BJ (cell line): Measurements from ENCODE around the gene PUSL1. TPM values are rescaled to one million over a fixed set of nuclear protein-coding genes. Genes with fewer than 3 reads are reported as not detected.

Experiments
- CTCF ChIA-PET: fragments of 350-600 bp; formaldehyde crosslinking; extraction: SDS; loops from one replicate; lab custom pipeline; 2021; ENCODE audit warnings: antibody characterized with exemption, inconsistent platforms; lab: Yijun Ruan, JAX
- POLR2A ChIA-PET: fragments of 300-600 bp; sonication (Branson Sonifier 250); formaldehyde crosslinking; extraction: SDS; loops from one replicate; lab custom pipeline; 2021; ENCODE audit warnings: antibody characterized with exemption; lab: Charles Lee
- DNase-seq: peaks from one replicate; pipeline ENCODE4 v3.0.0-alpha.2; 2011; ENCODE audit warnings: low read depth
- H3K27me3 ChIP-seq: 2 replicates; pipeline ENCODE4 v1.6.0; 2011; ENCODE audit warnings: low read length; ENCODE audit not compliant: control insufficient read depth, insufficient read depth
- H3K36me3 ChIP-seq: 2 replicates; pipeline ENCODE4 v1.5.1; 2011; ENCODE audit warnings: low read length; ENCODE audit not compliant: control insufficient read depth, insufficient read depth
- H3K4me3 ChIP-seq: 2 replicates; pipeline ENCODE4 v1.5.1; 2011; ENCODE audit warnings: low read depth, mild to moderate bottlenecking, control low read depth, low read length
- polyA plus RNA-seq: library from polyadenylated mRNA; depleted of rRNA; stranded (reverse); fragments of >200 nt; gene quantifications from 2 replicates; pipeline ENCODE4 v1.2.3, GENCODE V29; 2011
- TF ChIP-seq, protein P1 (sequence below): IDR thresholded peaks from 2 replicates; pipeline ENCODE4 v1.5.1; 2011; ENCODE audit warnings: low read depth, mild to moderate bottlenecking, control low read depth, inconsistent platforms, low read length, moderate library complexity; ENCODE audit not compliant: insufficient read depth

Gene PUSL1
- polyA plus RNA-seq, 1 experiment: 18.2 TPM

DNA sequence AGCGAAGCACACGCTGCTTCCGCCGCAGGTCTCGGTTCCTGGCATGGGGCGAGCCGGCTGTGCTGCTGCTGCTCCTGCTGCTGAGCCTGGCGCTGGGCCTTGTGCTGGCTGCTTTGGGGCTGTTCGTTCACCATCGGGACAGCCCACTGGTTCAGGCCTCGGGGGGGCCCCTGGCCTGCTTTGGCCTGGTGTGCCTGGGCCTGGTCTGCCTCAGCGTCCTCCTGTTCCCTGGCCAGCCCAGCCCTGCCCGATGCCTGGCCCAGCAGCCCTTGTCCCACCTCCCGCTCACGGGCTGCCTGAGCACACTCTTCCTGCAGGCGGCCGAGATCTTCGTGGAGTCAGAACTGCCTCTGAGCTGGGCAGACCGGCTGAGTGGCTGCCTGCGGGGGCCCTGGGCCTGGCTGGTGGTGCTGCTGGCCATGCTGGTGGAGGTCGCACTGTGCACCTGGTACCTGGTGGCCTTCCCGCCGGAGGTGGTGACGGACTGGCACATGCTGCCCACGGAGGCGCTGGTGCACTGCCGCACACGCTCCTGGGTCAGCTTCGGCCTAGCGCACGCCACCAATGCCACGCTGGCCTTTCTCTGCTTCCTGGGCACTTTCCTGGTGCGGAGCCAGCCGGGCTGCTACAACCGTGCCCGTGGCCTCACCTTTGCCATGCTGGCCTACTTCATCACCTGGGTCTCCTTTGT is 25.3 kb downstream of the PUSL1 start:
- ChIA-PET CTCF (no interaction called here), POLR2A (no interaction called here)
- TF ChIP-seq, protein P1, sequence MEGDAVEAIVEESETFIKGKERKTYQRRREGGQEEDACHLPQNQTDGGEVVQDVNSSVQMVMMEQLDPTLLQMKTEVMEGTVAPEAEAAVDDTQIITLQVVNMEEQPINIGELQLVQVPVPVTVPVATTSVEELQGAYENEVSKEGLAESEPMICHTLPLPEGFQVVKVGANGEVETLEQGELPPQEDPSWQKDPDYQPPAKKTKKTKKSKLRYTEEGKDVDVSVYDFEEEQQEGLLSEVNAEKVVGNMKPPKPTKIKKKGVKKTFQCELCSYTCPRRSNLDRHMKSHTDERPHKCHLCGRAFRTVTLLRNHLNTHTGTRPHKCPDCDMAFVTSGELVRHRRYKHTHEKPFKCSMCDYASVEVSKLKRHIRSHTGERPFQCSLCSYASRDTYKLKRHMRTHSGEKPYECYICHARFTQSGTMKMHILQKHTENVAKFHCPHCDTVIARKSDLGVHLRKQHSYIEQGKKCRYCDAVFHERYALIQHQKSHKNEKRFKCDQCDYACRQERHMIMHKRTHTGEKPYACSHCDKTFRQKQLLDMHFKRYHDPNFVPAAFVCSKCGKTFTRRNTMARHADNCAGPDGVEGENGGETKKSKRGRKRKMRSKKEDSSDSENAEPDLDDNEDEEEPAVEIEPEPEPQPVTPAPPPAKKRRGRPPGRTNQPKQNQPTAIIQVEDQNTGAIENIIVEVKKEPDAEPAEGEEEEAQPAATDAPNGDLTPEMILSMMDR: no peak
- no peak for DNase-seq
- Histone ChIP-seq H3K4me3 (no peak overlapping the region), H3K36me3 (peaks cover 5% of the 10 kb centered on the region), H3K27me3 (no peaks in the 10 kb centered on the region)

DNA sequence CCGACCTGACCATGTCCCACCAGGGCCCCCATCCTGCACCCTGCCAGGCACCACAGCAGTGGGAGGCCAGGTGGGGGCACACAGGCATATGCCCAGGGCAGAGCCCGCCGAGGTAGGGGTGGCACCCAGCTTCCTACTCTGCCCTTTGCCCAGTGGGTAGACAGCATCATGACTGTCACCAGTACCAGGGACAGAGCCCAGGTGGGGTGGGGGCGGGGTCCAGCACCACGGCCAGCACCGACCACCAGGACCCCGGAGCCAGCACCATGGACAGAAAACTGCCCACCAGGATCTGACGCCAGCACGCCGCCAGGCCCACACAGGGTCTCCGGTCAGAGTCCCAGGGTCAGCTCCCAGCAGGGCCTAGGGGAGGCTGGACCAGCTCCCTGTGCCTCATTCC is 26.4 kb downstream of the PUSL1 start:
- Histone ChIP-seq H3K27me3 (no peaks in the 10 kb centered on the region), H3K4me3 (no peak overlapping the region), H3K36me3 (peaks cover 10% of the 10 kb centered on the region)
- ChIA-PET CTCF (interaction anchor here (1.0 to 2.7 kb wide), 2 partner anchors 12 to 212 kb away, joined by 3 to 13 read pairs; no protein-coding TSS in a partner anchor), POLR2A (no interaction called here)
- DNase-seq: no peak
- TF ChIP-seq, protein P1: no peak

DNA sequence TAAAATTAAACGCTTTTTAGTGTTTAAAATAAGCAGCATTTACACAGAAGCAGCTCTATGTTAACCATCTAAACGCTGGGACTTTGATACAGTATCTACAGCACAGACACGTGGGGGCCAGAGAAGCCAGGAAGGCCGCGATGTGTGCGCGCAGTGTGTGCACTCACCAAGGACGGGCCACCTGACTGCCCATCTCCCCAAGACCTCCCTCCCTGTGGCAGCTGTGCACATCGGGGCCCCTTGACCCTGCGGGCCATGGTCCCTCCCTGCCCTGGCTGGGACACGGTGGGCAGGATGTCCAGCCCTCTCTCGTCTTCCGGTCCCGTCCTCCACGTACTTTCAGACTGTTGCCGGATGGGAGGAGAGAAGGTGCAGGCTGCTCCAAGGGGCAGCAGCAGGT is 26.9 kb downstream of the PUSL1 start:
- TF ChIP-seq, protein P1: no peak
- no peaks in the 10 kb centered on the region for H3K27me3 ChIP-seq
- CTCF ChIA-PET: interaction anchor here (1.0 to 2.7 kb wide), 3 partner anchors 11 to 213 kb away, joined by 3 to 13 read pairs (median 6); no protein-coding TSS in a partner anchor
- no peak overlapping the region for H3K4me3 ChIP-seq
- DNase-seq: no peak
- H3K36me3 ChIP-seq: peaks cover 11% of the 10 kb centered on the region
- POLR2A ChIA-PET: no interaction called here

DNA sequence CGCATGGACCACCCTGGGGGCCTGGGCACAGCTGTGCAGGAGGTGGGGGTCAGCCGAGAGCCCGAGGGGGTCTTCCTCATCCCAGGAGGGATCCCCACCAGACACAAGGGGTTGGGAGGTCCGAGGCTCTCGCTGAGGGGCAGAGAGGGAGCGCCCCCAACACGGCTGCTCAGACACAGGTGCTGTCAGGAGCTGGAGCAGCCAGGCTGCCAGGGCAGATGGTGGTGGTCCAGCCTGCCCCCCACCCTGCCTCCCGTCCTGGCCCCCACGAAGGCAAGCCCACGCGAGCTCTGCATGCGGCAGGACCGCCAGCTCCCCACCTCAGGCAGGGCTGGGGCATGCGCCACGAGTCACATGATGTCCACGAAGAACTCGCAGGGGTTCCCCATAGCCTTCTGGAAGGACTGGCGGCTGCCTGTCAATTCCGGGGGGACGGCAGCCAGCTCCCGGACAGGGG is 27.4 kb downstream of the PUSL1 start:
- POLR2A ChIA-PET: no interaction called here
- CTCF ChIA-PET: interaction anchor here (1.1 to 2.7 kb wide), 3 partner anchors 11 to 36 kb away, joined by 3 to 13 read pairs (median 6); no protein-coding TSS in a partner anchor

DNA sequence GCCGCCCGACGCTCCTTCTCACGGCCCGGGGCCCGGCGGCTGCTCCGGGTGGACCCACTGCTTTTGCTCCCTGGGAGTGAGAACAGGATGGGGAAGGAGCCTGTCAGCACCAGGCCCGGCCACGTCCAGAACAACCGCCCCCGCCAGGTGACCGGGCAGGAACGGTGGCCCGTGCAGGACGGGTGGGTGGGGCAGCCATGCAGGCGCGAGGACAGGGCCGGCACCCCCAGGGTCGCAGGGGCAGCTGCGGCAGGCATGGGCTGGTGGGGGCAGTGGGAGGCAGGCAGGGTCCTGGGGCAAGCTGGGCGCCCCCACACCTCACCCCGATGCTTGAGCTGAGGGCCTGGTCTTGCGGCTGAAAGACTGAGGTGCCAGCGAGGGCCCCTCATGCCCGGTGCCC is 28.0 kb downstream of the PUSL1 start:
- TF ChIP-seq, protein P1: no peak
- ChIA-PET POLR2A (no interaction called here), CTCF (interaction anchor here (1.1 to 2.7 kb wide), 3 partner anchors 10 to 35 kb away, joined by 3 to 13 read pairs (median 6); no protein-coding TSS in a partner anchor)
- DNase-seq: no peak
- H3K4me3 ChIP-seq: no peak overlapping the region
- H3K27me3 ChIP-seq: no peaks in the 10 kb centered on the region
- peaks cover 22% of the 10 kb centered on the region for H3K36me3 ChIP-seq

More for the DNA sequence above, 27.4 kb downstream of the PUSL1 start:
- Histone ChIP-seq H3K36me3 (peaks cover 16% of the 10 kb centered on the region), H3K27me3 (no peaks in the 10 kb centered on the region), H3K4me3 (no peak overlapping the region)
- DNase-seq: no peak
- TF ChIP-seq, protein P1: no peak
